GM19035 (cell line): ENCODE results near the gene ANKRD53.

ENCODE experiments used
- ATAC-seq: cut with Tn5 transposase; IDR thresholded peaks from one replicate; pipeline ENCODE4 v1.9.1; 2021; ENCODE audit not compliant: unreplicated experiment

ANKRD53 gene, protein sequence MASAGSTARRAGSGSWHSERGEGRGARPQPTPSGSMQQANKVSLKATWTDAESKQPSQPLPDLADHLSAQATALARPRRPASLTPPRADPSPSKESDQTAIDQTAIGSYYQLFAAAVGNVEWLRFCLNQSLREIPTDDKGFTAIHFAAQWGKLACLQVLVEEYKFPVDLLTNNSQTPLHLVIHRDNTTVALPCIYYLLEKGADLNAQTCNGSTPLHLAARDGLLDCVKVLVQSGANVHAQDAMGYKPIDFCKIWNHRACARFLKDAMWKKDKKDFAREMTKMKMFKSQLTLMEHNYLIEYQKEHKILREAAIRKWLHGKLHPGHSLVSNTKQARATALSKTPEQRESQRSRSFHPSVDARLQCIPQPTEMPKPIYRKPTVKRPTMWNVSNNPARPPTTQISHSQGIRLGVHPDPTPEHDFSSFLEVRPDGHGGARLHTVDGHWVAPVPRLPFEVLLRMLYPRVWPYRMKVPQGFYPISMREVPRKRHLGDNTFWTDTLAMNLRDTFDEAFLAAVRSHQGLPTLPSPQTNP

DNA sequence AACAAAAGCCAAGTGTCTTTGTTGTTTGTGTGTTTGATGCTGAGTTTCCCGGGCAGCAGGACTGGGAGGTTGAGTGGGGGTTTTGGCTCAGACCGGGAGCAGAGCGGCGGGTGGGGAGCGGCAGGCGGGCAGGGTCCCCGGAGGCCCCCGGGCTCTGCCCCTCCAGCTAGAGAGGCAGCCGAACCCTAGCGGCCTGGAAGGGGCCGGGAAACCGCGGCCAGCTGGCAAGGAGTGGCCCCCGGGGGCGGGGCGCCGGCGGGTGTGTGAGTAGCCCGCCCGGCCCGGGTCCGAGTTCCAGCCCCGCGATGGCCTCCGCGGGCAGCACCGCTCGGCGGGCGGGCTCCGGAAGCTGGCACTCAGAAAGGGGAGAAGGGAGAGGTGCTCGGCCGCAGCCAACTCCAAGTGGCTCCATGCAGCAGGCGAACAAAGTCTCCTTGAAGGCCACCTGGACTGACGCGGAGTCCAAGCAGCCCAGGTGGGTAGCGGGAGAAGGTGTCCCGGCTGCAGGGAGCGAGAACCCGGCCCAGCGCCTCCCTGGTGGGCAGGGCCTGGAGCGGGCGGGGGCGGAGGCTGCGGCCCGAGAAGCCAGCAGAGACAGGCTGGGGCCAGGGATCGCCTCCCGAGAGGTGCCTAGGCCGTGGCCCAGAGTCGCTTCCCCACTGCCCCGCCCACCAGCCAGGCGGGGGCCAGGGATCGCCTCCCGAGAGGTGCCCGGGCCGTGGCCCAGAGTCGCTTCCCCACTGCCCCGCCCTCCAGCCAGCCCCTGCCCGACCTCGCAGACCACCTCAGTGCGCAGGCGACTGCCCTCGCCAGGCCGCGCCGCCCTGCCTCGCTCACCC is at the start of gene ANKRD53:
Gene ANKRD53, plus strand, starts transcription at position 290 of the 839 bp plus-strand sequence. Its CDS starts 16 bp downstream, at position 306.
- ATAC-seq = no peak

DNA sequence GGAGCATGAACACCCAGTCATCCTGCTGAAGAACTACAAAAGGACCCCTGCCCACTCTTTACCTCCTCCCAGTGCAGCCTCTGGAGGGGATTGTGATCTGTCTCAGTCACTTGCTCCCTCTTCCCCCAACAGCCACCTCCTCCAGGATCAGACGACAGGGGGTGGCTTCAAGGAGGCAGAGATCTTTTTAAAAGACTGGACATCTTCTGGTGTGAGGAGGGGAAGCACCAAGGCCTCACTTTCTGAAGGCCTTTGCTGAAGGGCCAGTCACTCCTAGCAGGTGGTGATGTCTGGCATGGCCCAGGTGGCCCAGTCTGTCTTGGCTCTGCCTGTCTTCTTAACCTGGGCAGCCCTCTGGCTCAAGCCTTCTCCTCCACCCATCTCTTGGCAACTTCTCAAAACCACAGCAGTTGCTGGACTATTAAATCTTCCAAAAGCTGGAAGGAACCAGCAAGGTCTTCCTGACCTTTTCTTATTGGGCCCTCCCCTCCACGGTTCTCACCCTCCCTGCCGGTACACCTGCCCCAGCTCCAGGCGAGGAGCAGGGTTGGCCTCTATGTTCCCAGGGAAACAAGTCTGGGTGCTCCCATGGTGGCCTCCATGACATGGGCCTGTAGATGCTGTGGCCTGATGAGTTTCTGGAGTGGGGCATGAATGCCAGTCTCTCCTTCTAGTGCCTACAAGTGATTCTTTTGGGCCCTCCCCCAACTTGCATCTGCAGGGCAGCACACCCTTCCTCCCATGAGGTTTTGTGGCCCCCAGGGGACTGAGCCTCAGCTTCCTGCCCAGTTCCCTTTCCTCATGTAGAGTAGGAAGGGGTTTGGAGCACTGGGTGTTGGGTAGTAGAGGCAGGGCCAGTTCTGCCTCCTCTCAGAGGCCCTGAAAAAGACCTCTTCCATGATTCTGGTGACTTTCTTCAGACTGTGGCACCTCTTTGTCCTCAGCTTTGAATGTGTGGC is 47.8 kb upstream of the ANKRD53 start:
- no peak for ATAC-seq

DNA sequence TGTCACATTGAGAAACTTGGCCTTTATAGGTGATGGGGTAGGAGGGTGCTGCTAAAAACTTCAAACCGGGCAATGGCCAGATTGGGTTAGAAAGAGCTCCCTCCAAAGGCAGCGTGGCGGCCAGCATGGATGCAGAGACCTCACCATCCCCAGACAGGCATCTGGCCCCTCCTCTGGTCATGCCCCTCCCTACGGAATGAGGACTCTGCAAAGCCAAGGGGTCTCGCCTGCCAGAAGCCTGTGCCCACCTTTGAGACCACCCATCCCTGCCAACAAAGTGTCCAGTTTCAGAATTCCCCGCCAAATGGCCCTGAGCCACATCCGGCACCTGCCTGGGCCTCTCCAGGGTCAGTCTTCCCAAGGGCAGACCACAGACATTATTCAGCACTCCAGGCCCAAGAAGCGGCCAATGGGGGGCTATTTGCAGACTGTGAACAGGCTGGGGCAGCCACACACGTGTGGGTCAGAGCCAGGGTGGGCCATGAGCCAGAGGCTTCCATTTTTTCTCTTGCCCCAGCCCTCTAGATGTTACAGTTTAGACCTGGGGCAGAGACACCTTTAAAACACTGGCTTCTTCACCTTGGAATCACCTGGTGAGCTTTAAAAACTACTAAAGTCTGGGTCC is 46.9 kb upstream of the ANKRD53 start:
- ATAC-seq = no peak

DNA sequence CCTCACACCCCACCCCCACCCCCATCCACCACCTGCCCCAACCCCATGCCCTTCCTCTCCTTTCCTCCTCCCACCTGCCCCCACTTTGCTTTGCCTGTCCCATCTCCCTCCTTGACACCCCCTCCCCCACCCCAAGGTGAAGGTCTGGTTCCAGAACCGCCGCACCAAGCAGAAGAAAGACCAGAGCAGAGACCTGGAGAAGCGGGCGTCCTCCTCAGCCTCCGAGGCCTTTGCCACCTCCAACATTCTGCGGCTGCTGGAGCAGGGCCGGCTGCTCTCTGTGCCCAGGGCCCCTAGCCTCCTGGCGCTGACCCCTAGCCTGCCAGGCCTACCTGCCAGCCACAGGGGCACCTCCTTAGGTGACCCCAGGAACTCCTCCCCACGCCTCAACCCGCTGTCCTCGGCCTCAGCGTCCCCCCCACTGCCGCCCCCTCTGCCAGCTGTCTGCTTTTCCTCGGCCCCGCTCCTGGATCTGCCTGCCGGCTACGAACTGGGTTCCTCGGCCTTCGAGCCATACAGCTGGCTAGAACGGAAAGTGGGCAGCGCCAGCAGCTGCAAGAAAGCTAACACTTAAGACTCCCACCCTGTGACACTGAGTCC is 45.7 kb upstream of the ANKRD53 start:
- ATAC-seq = no peak

DNA sequence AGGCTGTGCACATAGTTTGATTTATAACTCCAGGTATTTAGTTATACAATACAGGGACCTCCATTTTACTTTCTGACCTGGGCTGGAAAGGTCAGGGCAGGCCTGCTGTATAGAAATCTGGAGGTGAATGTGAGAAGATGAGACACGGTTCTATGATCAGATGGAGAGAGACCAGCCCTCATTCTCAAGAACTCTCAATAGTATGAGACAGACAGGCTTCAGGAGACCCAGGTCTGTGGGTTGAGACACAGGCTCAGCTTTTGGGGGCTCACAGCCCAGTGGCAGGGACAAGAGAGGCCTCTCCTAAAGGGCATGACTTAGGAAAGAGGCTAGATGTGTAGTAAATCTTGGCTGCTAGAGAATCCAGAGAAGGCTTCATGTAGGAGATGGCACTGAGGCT is 43.4 kb upstream of the ANKRD53 start:
- ATAC-seq = no peak

DNA sequence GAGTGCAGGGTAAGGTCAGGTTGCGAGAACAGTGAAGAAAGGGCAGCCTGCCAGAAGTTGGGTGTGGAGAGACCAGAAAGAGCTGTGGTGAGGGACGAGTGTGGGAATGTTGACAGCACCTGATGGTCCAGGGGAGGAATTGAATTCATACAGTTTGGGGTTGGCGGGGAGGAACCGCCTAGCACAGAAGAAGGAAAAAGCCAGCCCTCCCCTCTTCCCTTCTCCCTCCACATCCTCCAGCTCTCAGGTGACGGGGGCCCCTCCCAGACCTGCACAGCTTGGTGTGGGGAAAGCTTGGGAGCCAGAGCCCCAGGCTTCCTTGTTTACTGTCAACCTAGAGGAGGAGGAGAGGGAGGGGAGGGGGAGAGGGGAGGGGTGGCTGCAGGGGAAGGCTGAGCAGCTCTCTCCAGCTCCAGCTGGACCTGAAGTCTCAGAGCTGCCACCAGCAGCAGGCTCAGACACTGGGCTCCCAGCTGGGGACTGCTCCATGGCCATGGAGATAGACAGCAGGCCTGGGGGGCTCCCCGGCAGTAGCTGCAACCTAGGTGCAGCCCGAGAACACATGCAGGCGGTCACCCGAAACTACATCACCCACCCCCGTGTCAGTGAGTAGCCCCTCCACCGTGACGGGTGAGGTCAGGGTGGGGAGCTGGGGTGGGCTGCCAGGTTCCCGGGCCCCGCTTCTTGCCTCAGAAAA is 42.8 kb upstream of the ANKRD53 start, which contains the start of gene ATP6V1B1:
Gene ATP6V1B1, plus strand, starts transcription at position 433 of the 697 bp plus-strand sequence. Its CDS starts 55 bp downstream, at position 488.
- no peak for ATAC-seq

DNA sequence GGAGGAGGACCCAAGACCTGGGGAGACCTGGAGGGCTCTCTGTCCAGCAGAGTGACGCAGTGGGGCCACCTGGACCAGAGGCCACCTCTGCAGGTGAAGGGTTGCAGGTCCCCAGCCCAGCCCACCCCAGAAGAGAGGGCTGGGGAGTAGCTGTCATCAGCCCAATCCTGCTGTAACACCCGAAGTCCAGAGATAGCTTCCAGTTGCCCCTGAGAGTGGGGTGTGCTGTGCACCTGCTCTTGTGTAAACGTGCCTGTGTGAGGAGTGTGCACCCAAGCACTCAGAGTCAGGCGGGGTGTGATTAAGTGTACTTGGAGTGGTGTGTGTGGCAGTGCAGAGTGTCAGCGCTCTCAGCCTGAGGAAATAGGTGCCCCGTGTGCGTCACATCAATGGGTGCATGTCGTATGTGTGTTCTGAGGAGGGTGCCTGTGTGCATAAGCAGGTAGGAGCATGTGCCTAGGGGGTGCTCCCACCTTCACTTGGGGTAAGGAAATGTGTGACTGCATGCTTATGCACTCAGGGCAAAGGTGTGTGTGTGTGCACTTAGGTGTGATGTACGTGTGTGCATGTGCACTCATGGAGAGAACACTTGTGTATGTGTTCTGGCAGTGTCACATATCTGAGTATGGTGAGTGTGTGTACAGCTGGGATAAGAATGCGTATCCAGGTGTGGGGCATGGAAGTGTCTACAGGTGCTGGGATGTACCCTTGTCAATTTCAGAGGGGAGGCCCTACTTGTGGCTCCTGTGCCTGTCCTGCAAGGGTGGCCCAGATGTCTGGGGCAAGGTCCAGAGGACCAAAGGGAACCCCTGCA is 42.1 kb upstream of the ANKRD53 start:
- ATAC-seq = no peak

DNA sequence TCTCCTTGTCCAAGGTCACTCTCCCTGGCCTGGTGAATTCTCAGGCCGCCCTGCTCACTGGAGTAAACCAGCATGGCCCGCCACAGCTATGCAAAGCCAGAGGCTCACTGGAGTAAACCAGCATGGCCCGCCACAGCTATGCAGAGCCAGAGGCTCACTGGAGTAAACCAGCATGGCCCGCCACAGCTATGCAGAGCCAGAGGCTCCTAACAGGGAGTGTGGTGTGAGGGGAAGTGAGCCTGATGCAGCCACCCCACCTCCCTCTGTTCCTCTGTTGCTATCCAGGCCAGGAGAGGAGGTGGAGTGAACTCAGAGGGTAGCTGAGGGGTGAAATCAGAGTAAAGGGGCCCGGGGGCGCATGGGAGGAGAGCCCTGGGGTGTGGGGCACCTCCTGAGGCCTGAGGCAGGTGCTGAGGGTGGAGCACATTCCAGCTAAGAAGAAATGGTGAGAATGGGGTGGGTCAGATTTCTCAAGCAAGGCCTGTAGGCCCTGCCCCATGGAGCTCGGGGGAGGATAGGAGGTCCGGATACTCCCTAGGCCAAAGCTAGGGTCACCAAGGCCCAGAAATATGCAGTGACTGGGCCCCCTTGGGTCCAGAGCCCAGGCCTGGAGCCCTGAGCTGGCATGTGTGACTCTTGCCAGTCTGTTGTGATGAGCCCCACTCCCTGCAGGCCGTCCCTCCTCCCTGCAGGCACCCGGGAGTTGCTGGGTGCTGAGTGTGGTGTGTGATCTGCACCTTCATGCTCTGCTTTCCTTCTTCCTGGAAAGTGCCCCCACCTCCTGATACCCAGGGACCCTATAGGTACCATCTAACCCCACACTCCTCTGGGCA is 41.2 kb upstream of the ANKRD53 start:
- ATAC-seq = no peak

DNA sequence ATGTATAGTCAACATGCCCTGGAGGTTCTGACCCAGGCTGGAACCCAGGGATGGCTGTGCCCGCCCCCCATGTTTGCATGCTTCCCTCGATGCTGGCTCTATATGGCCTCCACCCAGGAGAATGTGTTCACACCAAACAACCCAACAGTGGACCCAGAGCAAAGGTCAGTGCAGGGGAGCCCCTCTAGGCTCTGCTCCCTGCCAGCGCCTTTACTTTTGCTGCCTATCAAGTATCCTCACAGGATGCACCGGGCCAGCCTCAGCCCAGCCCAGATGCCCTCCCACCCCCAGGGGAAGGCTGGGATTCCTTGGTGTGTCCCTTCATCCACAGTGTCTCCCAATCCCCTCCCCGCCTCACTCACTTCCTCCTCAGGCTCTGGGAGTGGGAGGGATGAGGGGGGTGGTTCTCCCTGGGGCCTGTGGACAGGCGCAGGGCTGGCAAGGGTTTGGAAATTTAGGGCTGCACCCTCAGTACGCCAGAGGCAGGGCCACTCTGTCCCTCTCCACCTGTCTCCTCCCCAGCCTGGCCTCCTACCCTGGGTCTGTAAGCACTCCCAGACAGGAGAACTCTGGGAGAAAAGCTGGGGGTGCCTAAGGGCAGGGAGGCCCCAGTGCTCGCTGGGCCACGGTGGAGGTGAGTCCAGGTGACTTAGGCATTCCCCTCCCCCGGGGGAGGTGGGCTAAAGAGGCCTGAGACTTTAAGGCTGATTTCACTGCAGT is 40.4 kb upstream of the ANKRD53 start:
- no peak for ATAC-seq

DNA sequence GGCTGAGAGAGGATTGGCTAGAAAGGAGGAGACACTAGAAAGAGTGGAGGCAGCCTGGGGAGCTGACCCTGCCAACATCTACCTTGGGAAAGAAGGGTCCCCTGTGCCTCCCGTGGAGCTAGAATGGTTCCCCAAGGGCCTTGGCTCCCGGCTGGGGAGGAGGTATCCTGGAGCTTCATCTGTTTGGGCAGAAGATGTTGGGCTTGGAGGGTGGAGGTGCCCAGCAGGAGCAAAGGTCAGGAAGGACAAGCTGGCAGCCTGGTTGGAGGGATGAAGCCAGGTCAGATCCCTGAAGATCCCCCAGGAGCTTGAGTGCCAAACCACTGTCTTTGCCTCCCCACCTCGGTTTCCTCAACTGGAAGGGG is 39.9 kb upstream of the ANKRD53 start:
- no peak for ATAC-seq

DNA sequence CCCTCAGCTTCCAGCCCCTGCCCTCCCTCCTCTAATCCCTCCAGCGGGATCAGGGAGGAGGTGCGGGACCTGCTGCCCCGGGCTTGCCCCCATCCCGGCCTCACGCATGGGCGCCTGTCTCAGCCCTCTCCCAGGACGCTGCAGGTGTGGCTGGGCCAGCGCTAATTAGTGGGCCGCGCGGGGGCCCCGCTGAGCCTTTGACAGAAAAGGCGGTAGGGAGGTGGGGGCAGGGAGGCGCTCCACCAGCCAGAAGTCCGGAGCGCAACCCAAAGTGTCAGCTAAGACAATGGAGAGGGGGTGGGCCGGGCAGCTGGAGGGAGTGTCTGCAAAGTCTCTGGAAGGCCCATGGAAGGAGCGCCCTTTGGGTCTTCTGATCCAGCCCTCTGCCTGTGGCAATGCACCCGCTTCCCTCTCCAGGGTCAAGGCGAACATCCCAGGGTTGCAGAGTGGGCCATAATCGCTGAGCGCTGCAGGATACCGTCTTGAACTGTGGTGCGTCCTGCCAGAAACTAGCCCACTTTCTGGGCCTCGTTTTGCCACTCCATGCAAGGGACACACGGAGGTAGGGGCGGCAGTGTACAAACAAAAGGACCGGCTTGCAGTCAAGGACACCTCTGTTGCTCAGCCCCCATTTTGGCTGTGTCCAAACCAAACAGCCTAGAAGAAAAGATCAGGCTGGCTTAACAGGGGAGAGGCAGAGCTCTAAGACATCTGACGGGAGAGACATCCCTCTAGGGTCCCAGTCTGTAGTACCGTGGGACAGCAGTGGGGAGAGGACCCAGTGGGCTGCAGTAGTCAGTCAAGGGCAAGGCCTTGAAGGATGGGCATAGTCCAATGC is 39.2 kb upstream of the ANKRD53 start:
- ATAC-seq = no peak

DNA sequence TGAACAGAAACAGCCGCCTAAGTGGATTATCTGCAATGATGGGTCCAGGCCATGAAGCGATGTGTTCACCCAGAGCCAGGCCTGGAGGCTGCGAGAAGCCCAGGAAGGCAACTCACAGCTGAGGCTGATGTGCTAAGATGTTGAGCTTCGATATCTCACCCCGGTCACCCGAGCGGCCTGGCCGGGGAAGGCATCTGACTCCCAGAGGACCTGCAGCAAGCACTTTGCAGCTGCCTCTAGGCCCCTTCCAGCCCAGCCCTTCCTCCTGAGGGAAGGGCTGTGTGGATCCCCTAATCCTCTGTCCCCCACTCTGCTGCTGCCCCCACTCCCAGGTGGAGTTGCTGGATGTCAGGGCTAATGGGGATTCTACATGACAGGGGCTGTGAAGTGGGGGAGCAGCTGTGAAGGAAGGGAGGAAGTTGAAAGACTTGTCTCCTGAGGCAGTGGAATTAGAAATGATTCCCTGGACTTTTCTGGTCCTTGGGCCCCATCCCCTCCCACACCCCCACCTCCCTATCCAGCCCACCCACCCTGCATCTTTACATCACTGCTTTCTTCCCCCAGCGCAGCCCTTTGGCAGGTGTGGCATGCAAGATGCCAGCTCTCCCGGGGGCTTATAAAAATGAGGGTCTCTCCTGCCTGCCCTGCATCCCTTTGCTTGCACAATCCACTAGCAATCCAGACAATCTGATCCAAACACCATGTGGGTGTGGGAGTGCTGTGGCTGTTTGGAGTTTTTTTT is 38.4 kb upstream of the ANKRD53 start:
- no peak for ATAC-seq

DNA sequence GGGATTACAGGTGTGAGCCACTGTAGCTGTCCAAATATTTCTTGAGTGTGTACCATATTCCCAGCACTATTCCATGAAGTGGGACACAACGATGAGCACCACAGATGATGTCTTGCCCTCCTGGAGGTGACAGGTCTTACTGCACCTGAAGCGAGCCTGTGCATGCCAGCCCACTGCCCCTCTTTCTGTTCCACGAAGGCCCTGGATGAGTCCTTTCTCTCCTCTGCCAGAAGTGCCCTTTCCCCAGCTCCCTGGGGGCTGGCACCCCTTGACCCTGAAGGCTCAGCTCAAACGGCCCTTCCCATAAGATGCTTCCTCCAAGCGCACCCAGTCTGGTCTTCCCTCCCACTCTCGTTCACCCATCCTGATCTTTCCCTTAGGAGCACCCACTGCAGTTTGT is 37.2 kb upstream of the ANKRD53 start:
- ATAC-seq = no peak

DNA sequence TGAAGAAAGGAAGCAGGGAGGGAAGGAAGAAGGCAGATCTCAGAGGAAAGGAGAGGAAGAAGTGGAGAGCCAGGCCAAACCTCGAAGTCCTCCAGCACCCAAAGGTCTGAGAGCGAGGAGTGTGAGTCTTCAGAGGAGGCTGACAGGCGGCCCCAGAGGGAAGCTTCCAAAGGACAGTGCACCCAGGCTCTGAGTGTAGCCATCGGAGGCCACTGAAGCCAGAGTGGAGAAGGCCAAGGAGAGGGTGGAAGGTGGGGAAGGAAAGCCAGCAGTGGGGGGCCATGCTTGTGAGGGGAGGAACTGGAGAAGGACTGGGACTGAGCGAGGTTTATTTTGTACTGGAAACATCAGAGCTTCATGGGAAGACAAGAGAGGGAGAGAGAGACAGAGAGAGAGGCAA is 36.7 kb upstream of the ANKRD53 start:
- ATAC-seq = no peak
